HCT116 (cell line): ENCODE results near the gene SERGEF. TPM values are rescaled to one million over a fixed set of nuclear protein-coding genes. Genes with fewer than 3 reads are reported as not detected.

ENCODE experiments used
- ATAC-seq: fragments of 200-7000 bp; cut with Tn5 transposase; 2 replicates; pipeline ENCODE4 v1.9.1; 2020; ENCODE audit warnings: mild to moderate bottlenecking, moderate library complexity
- Bru-seq: library from RNA; stranded (reverse); fragments of 400-500 nt; gene quantifications from one replicate; lab custom pipeline; 2021; lab: Mats Ljungman, UMichigan
- BruChase-seq, 2 experiments: library from RNA; stranded (reverse); fragments of 400-500 nt; gene quantifications; one replicate each; lab custom pipeline; 2021; lab: Mats Ljungman, UMichigan
- BruUV-seq: library from RNA; stranded (reverse); fragments of 400-500 nt; replicated peaks from 2 replicates; lab custom pipeline; 2021; lab: Mats Ljungman, UMichigan
- CTCF ChIA-PET: fragments of 300-600 bp; sonication (Branson Sonifier 250); formaldehyde crosslinking; loops from one replicate; lab custom pipeline; 2021; ENCODE audit warnings: antibody characterized with exemption; lab: Charles Lee
- POLR2A ChIA-PET: fragments of 300-600, 350-600 bp; sonication (Branson Sonifier 250); formaldehyde crosslinking; loops from one replicate; lab custom pipeline; 2021; ENCODE audit warnings: antibody characterized with exemption; lab: Charles Lee
- RAD21 ChIA-PET, 2 experiments: fragments of 300-600 bp; sonication (Branson Sonifier 250); formaldehyde crosslinking; loops; one replicate each; lab custom pipeline; 2023; ENCODE audit warnings: low total read pairs in 2 of 2; ENCODE audit not compliant: uncharacterized antibody in 2 of 2, unreplicated experiment in 2 of 2, low non-redundant PET in 1 of 2; lab: Charles Lee
- DNase-seq: peaks from one replicate; pipeline ENCODE4 v3.0.0-alpha.2; 2010; ENCODE audit warnings: low read depth, low spot score
- H2AFZ ChIP-seq: fragments of 200-600 bp; shearing (Covaris generic), sonication (generic); 2 replicates; pipeline ENCODE4 v1.6.1; 2017; ENCODE audit warnings: low read depth, mixed run types, mixed read lengths, antibody characterized with exemption, low read length; ENCODE audit not compliant: poor library complexity, severe bottlenecking
- H3K27ac ChIP-seq: 2 replicates; pipeline ENCODE4 v1.5.1; 2012; ENCODE audit warnings: low read depth, low read length
- H3K27me3 ChIP-seq: fragments of 200-600 bp; sonication (generic); 2 replicates; pipeline ENCODE4 v1.6.1; 2016; ENCODE audit warnings: mixed run types, low read length, mixed read lengths; ENCODE audit not compliant: insufficient read depth
- H3K36me3 ChIP-seq, 2 experiments: fragments of 200-500 bp in 1 of 2; fragments of 200-600 bp in 1 of 2; sonication (Bioruptor generic) in 1 of 2; sonication (generic) in 1 of 2; 2 replicates each; pipeline versions ENCODE4 v1.5.1 to v1.6.1; 2014 to 2016; ENCODE audit warnings: low read length in 2 of 2, inconsistent platforms in 1 of 2, mixed read lengths in 1 of 2, mixed run types in 1 of 2; ENCODE audit not compliant: insufficient read depth in 2 of 2, control insufficient read depth in 1 of 2
- H3K4me1 ChIP-seq, 2 experiments: fragments of 200-600 bp in 1 of 2; sonication (generic) in 1 of 2; 2 replicates each; pipeline versions ENCODE4 v1.5.1 to v1.6.1; 2012 to 2017; ENCODE audit warnings: low read length in 2 of 2, inconsistent platforms in 1 of 2, mild to moderate bottlenecking in 1 of 2, mixed read lengths in 1 of 2, mixed run types in 1 of 2, moderate library complexity in 1 of 2; ENCODE audit not compliant: insufficient read depth in 2 of 2, control insufficient read depth in 1 of 2
- H3K4me2 ChIP-seq: fragments of 200-600 bp; sonication (generic); 2 replicates; pipeline ENCODE4 v1.6.1; 2017; ENCODE audit warnings: mixed run types, low read length, mixed read lengths
- H3K4me3 ChIP-seq, 2 experiments: fragments of 200-600 bp in 1 of 2; sonication (generic) in 1 of 2; replicated peaks in 1 of 2; 2 replicates each; pipeline ENCODE4 v1.5.1; 2011 to 2016; ENCODE audit warnings: low read length in 2 of 2, control low read depth in 1 of 2, low read depth in 1 of 2, mild to moderate bottlenecking in 1 of 2, mixed read lengths in 1 of 2, mixed run types in 1 of 2
- H3K79me2 ChIP-seq: fragments of 200-600 bp; sonication (generic); 2 replicates; pipeline ENCODE4 v1.6.1; 2017; ENCODE audit warnings: mild to moderate bottlenecking, mixed run types, low read length, moderate library complexity, mixed read lengths; ENCODE audit not compliant: insufficient read depth
- H3K9ac ChIP-seq: fragments of 200-600 bp; sonication (generic); 2 replicates; pipeline ENCODE4 v1.6.1; 2016; ENCODE audit warnings: low read length, mixed read lengths
- H3K9me2 ChIP-seq: fragments of 200-600 bp; sonication (generic), shearing (Covaris generic); 2 replicates; pipeline ENCODE4 v1.6.1; 2017; ENCODE audit warnings: mixed run types, mild to moderate bottlenecking, moderate library complexity; ENCODE audit not compliant: insufficient read depth
- H3K9me3 ChIP-seq, 2 experiments: fragments of 200-500 bp in 1 of 2; fragments of 200-600 bp in 1 of 2; sonication (Bioruptor generic) in 1 of 2; sonication (generic) in 1 of 2; 2 replicates each; pipeline ENCODE4 v1.6.1; 2014 to 2017; ENCODE audit warnings: low read length in 2 of 2, mixed read lengths in 2 of 2, inconsistent platforms in 1 of 2, low read depth in 1 of 2, mild to moderate bottlenecking in 1 of 2, mixed run types in 1 of 2, moderate library complexity in 1 of 2; ENCODE audit not compliant: control insufficient read depth in 1 of 2, insufficient read depth in 1 of 2
- H4K20me1 ChIP-seq: fragments of 200-600 bp; sonication (generic), shearing (Covaris generic); 2 replicates; pipeline ENCODE4 v1.6.1; 2017; ENCODE audit warnings: mixed run types, mild to moderate bottlenecking, moderate library complexity; ENCODE audit not compliant: insufficient read depth
- CBX3 ChIP-seq: IDR thresholded peaks from 2 replicates; pipeline ENCODE4 v1.6.1; 2012; ENCODE audit warnings: low read depth
- CTCF ChIP-seq, 3 experiments: fragments of 200-600 bp in 1 of 3; sonication (generic) in 1 of 3; IDR thresholded peaks in 2 of 3; conservative IDR thresholded peaks in 1 of 3; 2 replicates each; pipeline ENCODE4 v1.5.1; 2012 to 2017; ENCODE audit warnings: low read depth in 2 of 3, low read length in 2 of 3, antibody characterized with exemption in 1 of 3, borderline replicate concordance in 1 of 3, control low read depth in 1 of 3, mild to moderate bottlenecking in 1 of 3, mixed read lengths in 1 of 3, mixed run types in 1 of 3, moderate library complexity in 1 of 3; ENCODE audit not compliant: insufficient read depth in 1 of 3
- EGR1 ChIP-seq: IDR thresholded peaks from 2 replicates; pipeline ENCODE4 v1.6.1; 2012; ENCODE audit warnings: low read depth
- ELF1 ChIP-seq: IDR thresholded peaks from 2 replicates; pipeline ENCODE4 v1.6.1; 2012; ENCODE audit warnings: low read depth, borderline replicate concordance
- EZH2phosphoT487 ChIP-seq: fragments of 200-600 bp; IDR thresholded peaks from 2 replicates; pipeline ENCODE4 v1.6.1; 2018; ENCODE audit warnings: antibody characterized with exemption, borderline replicate concordance
- JUND ChIP-seq: IDR thresholded peaks from 2 replicates; pipeline ENCODE4 v1.6.1; 2012
- MAX ChIP-seq: IDR thresholded peaks from 2 replicates; pipeline ENCODE4 v1.6.1; 2012
- POLR2A ChIP-seq: IDR thresholded peaks from 2 replicates; pipeline ENCODE4 v1.7.0; 2011; ENCODE audit warnings: borderline replicate concordance; ENCODE audit not compliant: insufficient read depth, insufficient read length; ENCODE audit errors: extremely low read depth
- POLR2AphosphoS5 ChIP-seq: IDR thresholded peaks from 2 replicates; pipeline ENCODE4 v1.6.1; 2011; ENCODE audit warnings: mild to moderate bottlenecking, low read depth, low read length, moderate library complexity
- RAD21 ChIP-seq: IDR thresholded peaks from 2 replicates; pipeline ENCODE4 v1.6.1; 2012; ENCODE audit warnings: low read depth, mild to moderate bottlenecking
- REST ChIP-seq: IDR thresholded peaks from 2 replicates; pipeline ENCODE4 v1.6.1; 2012; ENCODE audit warnings: low read depth
- ZFX ChIP-seq: fragments of 450-650 bp; IDR thresholded peaks from 2 replicates; pipeline ENCODE4 v1.6.1; 2017
- ZNF274 ChIP-seq: fragments of 200-500 bp; sonication (Bioruptor generic); IDR thresholded peaks from 2 replicates; pipeline ENCODE4 v1.6.1; 2014; ENCODE audit warnings: mild to moderate bottlenecking, low read depth, low read length, inconsistent platforms
- intact Hi-C: fragments of 100-400 bp; cut with micrococcal nuclease; formaldehyde crosslinking; loops from 2 replicates; pipeline ENCODE4 v1.10.0; 2022
- long read RNA-seq: library from polyadenylated mRNA; unstranded; transcript quantifications from one replicate; pipeline ENCODE4 v2.0.0, GENCODE V29; 2021; ENCODE audit not compliant: unreplicated experiment
- polyA plus RNA-seq: library from polyadenylated mRNA; unstranded; fragments of >200 nt; gene quantifications from 2 replicates; pipeline ENCODE4 v1.2.1, GENCODE V29; 2012; ENCODE audit warnings: missing spikeins
- total RNA-seq: library from RNA; stranded (reverse); gene quantifications from one replicate; pipeline ENCODE4 v1.2.1, GENCODE V29; 2021; ENCODE audit not compliant: unreplicated experiment

Gene SERGEF
- total RNA-seq (32.8 TPM), Bru-seq, nascent RNA (percentile 63 among the genes with signal in this experiment), BruChase-seq, experiment 1, labeled RNA remaining after a 6-hour chase (percentile 51 among the genes with signal in this experiment), BruChase-seq, experiment 2, labeled RNA remaining after a 2-hour chase (percentile 62 among the genes with signal in this experiment)
- 36.2 and 36.3 TPM in 2 replicates for polyA plus RNA-seq
- long read RNA-seq, transcript SERGEF-208 (10 exons, 1,264 nt): minor isoform, 6 of 37 reads
- long read RNA-seq, transcript SERGEF-201 (11 exons, 1,566 nt): major isoform, 13 of 37 reads
- long read RNA-seq, partial matches to known transcripts: 4 of 37 reads
- long read RNA-seq, other reads (novel, unspliced or antisense): 14 of 37 reads

GRCh38 chr11:18012906-18013781, at the start of gene SERGEF:
SERGEF (minus strand) TSS chr11:18013047; CDS start chr11:18013010, 37 bp downstream.
- DNase-seq (peak; percentile 71), ATAC-seq (peak; percentile 97)
- ChIA-PET POLR2A (no interaction called here), CTCF (interaction anchor here (1.6 kb wide), 1 partner anchor 41 kb away, joined by 4 read pairs; no protein-coding TSS in a partner anchor), RAD21 (no interaction called here)
- Histone ChIP-seq H3K4me2 (peak within 1 kb of the TSS; percentile 93), H3K9ac (peak within 1 kb of the TSS; percentile 64), H3K27ac (peak within 1 kb of the TSS; percentile 59), H3K79me2 (no peaks in the 10 kb centered on the region), H3K27me3 (no peaks in the 10 kb centered on the region), H3K9me2 (no peaks in the 10 kb centered on the region), H2AFZ (peak within 1 kb of the TSS; percentile 46), H3K36me3 (no peaks in the 10 kb centered on the region), H3K4me3 (peak within 1 kb of the TSS; percentile 74 to 80), H3K9me3 (no peaks in the 10 kb centered on the region), H4K20me1 (no peaks in the 10 kb centered on the region), H3K4me1 (peaks cover 7 to 25% of the 10 kb centered on the region in 2 experiments)
- BruUV-seq: TSS peak; percentile 64
- no peak for TF ChIP-seq CTCF (IDR thresholded peaks at IDR 0.05 in 2 of 3, conservative IDR thresholded peaks at IDR 0.05 in 1 of 3; ENCODE audit: borderline replicate concordance in 1 of 3, insufficient read depth in 1 of 3, low read depth in 2 of 3, low read length in 2 of 3)
- peak; percentile 77 for TF ChIP-seq POLR2A
- TF ChIP-seq POLR2AphosphoS5: peak; percentile 93
- TF ChIP-seq EGR1: peak; percentile 83
- no peak for TF ChIP-seq ZNF274
- TF ChIP-seq CBX3: peak; percentile 34
- TF ChIP-seq RAD21: no peak
- peak; percentile 84 for TF ChIP-seq MAX
- TF ChIP-seq ZFX: peak; percentile 53
- no peak for TF ChIP-seq ELF1
- no peak for TF ChIP-seq JUND
- no peak for TF ChIP-seq REST
- TF ChIP-seq EZH2phosphoT487: no peak
- intact Hi-C loops: no loop called here
